Colonic mucosa (tissue), 4 donors: Measurements from ENCODE around the gene CMTM4. TPM values are rescaled to one million over a fixed set of nuclear protein-coding genes. Genes with fewer than 3 reads are reported as not detected.
A peak's percentile ranks its signal among the peaks of the same experiment; 100 is the strongest.

Experiments
- DNase-seq: peaks from one replicate; pipeline ENCODE4 v3.0.0-alpha.2; 2020
- H3K27ac ChIP-seq: fragments of 200-600 bp; one replicate; pipeline ENCODE4 v1.8.0; 2021
- H3K27me3 ChIP-seq: fragments of 200-600 bp; one replicate; pipeline ENCODE4 v1.8.0; 2021
- H3K36me3 ChIP-seq: fragments of 200-600 bp; one replicate; pipeline ENCODE4 v1.8.0; 2021
- H3K4me1 ChIP-seq: fragments of 200-600 bp; one replicate; pipeline ENCODE4 v1.8.0; 2021; ENCODE audit warnings: mild to moderate bottlenecking
- H3K4me3 ChIP-seq: fragments of 200-600 bp; one replicate; pipeline ENCODE4 v1.8.0; 2021
- H3K9ac ChIP-seq, 2 donors: one replicate each; pipeline ENCODE4 v1.7.0; 2013; ENCODE audit warnings: control low read depth in 2 of 2, low read depth in 2 of 2, low read length in 2 of 2
- H3K9me3 ChIP-seq: fragments of 200-600 bp; one replicate; pipeline ENCODE4 v1.8.0; 2021
- intact Hi-C: fragments of 100-400 bp; cut with DNase I; formaldehyde crosslinking; loops from one replicate; pipeline ENCODE4 v1.14.1; 2022
- total RNA-seq, 2 donors: library from RNA; stranded (reverse); fragmentation: NEBNext Ultra II Directional in 1 of 2; extraction: Animal tissue kit (Norgen Biotek cat#: 25700) in 1 of 2; gene quantifications; one replicate each; pipeline ENCODE4 v1.2.1, GENCODE V29; 2021
- TF ChIP-seq, protein P1 (sequence below): fragments of 200-600 bp; IDR thresholded peaks from one replicate; pipeline ENCODE4 v1.8.0; 2022; ENCODE audit warnings: antibody characterized with exemption, mild to moderate bottlenecking
- donor health status: healthy.
- donor health status: DM: no; HTN: no; CAD: no.
- donor health status: DM: no; HTN: no; CAD: no.

CMTM4 gene
- total RNA-seq, 2 donors from 2014 or later: 150 to 212 TPM

DNA sequence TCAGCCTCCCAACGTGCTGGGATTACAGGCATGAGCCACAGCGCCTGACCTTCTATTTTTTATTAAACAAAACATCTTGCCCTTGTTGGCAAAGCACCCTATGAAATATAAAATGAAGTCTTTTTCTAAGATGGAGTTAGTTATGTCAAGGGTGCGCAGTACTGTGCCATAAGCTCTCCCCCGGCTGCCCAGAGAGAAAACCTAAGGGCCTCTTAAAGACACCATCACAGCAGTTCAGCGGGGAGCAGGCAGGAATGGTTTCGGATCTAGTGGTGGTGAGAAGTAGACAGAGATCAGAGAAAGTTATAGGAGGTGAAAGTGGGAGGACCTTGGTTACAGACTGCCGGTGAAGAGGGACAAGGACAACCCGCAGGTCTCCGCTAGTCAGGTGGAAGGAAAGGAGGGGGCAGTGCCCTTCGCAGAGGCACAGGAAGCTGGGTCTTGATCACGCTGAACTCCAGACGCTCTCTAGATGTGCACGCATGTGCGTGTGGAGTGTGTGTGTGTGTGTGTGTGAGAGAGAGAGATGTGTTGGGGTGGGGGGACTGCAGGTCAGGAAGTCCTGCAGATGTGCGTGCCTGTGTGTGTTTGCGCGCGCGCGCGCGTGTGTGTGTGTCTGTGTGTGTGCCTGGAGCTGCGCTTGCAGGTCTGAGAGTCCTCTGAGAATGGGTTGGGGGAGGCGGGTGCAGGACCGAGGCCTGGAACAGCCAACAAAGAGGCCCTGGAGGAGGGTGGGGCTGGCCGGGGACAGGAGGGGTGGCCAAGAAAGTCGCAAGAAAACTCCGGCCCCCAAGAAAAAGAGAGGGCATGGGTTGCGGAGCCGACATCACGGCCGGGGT lies 92.8 kb downstream of the CMTM4 start:
- Histone ChIP-seq H3K4me3 (peak overlapping the region; percentile 69), H3K9ac (peak overlapping the region; percentile 50 to 51), H3K36me3 (no peaks in the 10 kb centered on the region), H3K4me1 (no peaks in the 10 kb centered on the region), H3K9me3 (no peaks in the 10 kb centered on the region), H3K27me3 (peaks cover 20% of the 10 kb centered on the region), H3K27ac (peak overlapping the region; percentile 70)
- peak; percentile 63 for DNase-seq
- TF ChIP-seq, protein P1, sequence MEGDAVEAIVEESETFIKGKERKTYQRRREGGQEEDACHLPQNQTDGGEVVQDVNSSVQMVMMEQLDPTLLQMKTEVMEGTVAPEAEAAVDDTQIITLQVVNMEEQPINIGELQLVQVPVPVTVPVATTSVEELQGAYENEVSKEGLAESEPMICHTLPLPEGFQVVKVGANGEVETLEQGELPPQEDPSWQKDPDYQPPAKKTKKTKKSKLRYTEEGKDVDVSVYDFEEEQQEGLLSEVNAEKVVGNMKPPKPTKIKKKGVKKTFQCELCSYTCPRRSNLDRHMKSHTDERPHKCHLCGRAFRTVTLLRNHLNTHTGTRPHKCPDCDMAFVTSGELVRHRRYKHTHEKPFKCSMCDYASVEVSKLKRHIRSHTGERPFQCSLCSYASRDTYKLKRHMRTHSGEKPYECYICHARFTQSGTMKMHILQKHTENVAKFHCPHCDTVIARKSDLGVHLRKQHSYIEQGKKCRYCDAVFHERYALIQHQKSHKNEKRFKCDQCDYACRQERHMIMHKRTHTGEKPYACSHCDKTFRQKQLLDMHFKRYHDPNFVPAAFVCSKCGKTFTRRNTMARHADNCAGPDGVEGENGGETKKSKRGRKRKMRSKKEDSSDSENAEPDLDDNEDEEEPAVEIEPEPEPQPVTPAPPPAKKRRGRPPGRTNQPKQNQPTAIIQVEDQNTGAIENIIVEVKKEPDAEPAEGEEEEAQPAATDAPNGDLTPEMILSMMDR: no peak
- intact Hi-C loops: loop anchor here (5.0 kb wide), 1 partner anchor 196 kb away; no protein-coding TSS in a partner anchor

DNA sequence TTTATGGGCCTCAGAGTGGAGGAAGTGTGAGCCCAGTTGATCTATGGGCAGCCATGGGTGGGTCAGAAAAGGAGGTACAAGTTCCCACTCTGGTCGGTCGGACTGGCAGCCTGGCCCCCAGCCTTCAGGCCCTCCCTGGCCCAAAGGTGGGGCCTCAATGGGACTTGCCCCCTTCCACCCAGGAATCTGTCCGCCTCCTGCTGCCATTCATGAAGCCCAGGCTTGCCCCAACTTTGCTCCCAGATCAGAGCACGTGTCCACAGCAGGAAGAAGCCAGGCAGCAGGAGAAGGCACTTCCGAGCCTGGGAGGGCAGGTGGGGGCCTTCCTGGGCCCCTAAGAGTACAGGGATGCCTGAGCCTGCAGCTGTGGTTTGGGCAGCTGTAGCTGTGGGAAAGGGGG lies 95.1 kb downstream of the CMTM4 start:
- Histone ChIP-seq H3K27ac (no peak overlapping the region), H3K9me3 (no peaks in the 10 kb centered on the region), H3K9ac (no peak overlapping the region), H3K4me3 (no peak overlapping the region), H3K36me3 (no peaks in the 10 kb centered on the region), H3K4me1 (no peaks in the 10 kb centered on the region), H3K27me3 (peaks cover 20% of the 10 kb centered on the region)
- intact Hi-C loops: loop anchor here (5.0 kb wide), 1 partner anchor 194 kb away; no protein-coding TSS in a partner anchor
- DNase-seq: no peak
- TF ChIP-seq, protein P1: no peak

DNA sequence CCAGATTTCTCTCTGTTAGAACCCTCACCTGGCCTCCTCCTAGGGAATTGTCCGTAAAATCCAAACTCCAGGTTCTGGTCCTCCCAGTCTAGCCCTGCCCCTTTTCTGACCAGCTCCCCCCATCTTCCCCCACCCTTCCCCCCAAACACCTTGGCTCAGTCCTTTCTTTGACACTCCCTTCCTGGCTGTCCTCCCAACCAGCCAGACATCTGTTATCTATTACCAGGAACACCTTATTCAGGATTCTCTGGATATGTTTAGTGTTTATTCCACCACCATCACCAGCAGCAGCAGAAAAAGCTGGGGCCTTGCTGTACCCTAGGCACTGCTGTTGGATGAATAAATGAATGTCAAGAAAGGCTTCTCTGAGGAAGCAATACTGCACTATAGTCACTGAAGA lies 96.1 kb downstream of the CMTM4 start:
- Histone ChIP-seq H3K9me3 (no peaks in the 10 kb centered on the region), H3K36me3 (no peaks in the 10 kb centered on the region), H3K4me3 (no peak overlapping the region), H3K27me3 (peaks cover 17% of the 10 kb centered on the region), H3K27ac (no peak overlapping the region), H3K9ac (no peak overlapping the region), H3K4me1 (no peaks in the 10 kb centered on the region)
- intact Hi-C loops: loop anchor here (5.0 kb wide), 1 partner anchor 193 kb away; no protein-coding TSS in a partner anchor
- TF ChIP-seq, protein P1: no peak
- no peak for DNase-seq

DNA sequence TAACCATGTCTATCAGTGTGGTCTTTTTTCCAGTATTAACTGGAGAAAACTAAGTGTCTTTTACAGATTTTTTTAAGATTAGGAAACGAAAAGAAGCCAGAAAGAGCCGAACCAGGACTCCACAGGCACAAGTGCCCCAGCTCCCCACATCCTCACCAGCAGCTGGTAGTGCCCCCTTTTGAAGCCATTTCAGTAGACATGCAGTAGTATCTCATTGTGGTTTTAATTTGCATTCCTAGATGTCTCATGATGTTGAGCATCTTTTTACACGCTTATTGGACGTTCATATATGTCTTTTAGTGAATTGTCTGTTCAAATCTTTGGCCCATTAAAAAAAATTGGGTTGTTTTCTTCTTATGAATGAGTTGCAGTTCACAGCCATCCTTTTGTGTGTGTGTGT lies 96.8 kb downstream of the CMTM4 start:
- DNase-seq: no peak
- TF ChIP-seq, protein P1: no peak
- Histone ChIP-seq H3K4me3 (no peak overlapping the region), H3K4me1 (no peaks in the 10 kb centered on the region), H3K27me3 (peaks cover 10% of the 10 kb centered on the region), H3K27ac (no peak overlapping the region), H3K36me3 (no peaks in the 10 kb centered on the region), H3K9me3 (no peaks in the 10 kb centered on the region), H3K9ac (no peak overlapping the region)
- intact Hi-C loops: loop anchor here (5.0 kb wide), 1 partner anchor 192 kb away; no protein-coding TSS in a partner anchor

DNA sequence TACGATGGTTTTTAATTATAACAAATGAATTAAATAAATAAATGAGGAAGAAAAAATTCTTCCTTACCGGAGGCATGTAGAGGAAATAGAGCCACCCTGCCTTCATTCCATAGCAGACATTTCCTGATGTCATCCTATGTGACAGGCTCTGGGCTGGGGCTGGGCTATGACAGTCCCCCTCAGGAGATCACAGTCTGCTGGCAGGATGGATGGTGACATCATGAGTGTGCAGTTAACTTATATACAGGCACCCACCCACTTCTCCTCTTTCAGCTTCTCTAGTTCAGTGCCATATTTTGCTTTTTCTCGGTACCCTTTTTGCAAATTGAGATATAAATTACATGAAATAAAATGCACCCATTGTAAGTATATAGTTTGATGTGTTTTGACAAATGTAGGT lies 98.4 kb downstream of the CMTM4 start:
- TF ChIP-seq, protein P1: no peak

More for the DNA sequence above, 98.4 kb downstream of the CMTM4 start:
- no peak for DNase-seq
- H3K36me3 ChIP-seq: no peaks in the 10 kb centered on the region
- H3K27ac ChIP-seq: no peak overlapping the region
- no peaks in the 10 kb centered on the region for H3K9me3 ChIP-seq
- intact Hi-C loops: no loop called here
- H3K9ac ChIP-seq: no peak overlapping the region
- no peaks in the 10 kb centered on the region for H3K27me3 ChIP-seq
- no peak overlapping the region for H3K4me3 ChIP-seq
- no peaks in the 10 kb centered on the region for H3K4me1 ChIP-seq
